A673 (cell line): Measurements from ENCODE around the gene PML.

Experiments
- EZH2 ChIP-seq: fragments of 200-600 bp; sonication (generic); IDR thresholded peaks from 2 replicates; pipeline ENCODE4 v1.6.1; 2017; ENCODE audit warnings: borderline replicate concordance, low read depth, mild to moderate bottlenecking, mixed read lengths, antibody characterized with exemption, low read length; ENCODE audit not compliant: poor library complexity, severe bottlenecking
- TF ChIP-seq, protein P1 (sequence below): fragments of 300-800, 200-600 bp; sonication (generic); conservative IDR thresholded peaks from 2 replicates; pipeline ENCODE4 v1.5.1; 2017; ENCODE audit warnings: low read depth, mild to moderate bottlenecking, antibody characterized with exemption, low read length, moderate library complexity, mixed read lengths

DNA sequence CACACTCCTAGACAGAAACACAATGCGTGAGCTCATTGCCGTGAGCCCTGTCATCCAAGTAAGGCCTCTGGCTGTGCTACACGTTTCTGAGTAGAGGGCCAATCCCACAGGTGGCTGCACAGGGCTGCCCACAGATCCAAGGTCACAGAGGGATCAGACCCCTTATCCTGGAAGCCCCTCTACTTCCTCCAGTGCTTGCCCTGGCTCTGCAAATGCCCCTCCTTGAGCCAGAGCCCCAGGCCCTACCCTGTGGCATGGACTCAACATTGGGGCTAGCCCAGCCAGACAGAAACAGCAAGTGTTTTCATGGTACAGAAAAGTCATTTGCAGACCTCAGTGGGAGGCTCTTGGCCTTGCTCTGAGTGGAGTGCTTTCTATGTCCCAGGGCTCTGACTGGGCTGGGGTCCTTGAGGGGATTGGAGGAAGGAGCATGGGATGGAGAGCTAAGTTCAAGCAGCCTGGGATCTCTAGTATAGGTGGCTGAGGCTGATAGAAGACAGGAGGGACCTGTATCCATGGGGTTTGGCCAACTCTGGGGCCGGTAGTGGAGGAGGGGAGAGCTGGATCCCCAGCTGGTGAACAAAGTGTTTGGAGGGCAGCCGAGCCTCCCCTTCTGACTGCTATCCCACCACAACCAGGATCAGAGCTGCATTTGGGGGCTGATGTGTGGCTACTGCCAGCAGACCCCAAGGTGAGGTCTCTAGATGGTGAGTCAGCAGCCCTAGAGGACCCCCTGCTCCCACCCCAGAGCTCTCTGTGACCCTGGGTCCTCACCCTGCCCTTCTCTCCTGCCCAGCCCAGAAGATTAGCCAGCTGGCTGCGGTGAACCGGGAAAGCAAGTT, 49.1 kb downstream of the PML start:
- TF ChIP-seq, protein P1, sequence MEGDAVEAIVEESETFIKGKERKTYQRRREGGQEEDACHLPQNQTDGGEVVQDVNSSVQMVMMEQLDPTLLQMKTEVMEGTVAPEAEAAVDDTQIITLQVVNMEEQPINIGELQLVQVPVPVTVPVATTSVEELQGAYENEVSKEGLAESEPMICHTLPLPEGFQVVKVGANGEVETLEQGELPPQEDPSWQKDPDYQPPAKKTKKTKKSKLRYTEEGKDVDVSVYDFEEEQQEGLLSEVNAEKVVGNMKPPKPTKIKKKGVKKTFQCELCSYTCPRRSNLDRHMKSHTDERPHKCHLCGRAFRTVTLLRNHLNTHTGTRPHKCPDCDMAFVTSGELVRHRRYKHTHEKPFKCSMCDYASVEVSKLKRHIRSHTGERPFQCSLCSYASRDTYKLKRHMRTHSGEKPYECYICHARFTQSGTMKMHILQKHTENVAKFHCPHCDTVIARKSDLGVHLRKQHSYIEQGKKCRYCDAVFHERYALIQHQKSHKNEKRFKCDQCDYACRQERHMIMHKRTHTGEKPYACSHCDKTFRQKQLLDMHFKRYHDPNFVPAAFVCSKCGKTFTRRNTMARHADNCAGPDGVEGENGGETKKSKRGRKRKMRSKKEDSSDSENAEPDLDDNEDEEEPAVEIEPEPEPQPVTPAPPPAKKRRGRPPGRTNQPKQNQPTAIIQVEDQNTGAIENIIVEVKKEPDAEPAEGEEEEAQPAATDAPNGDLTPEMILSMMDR = no peak
- no peak for TF ChIP-seq EZH2
